Panc1 (cell line): Measurements from ENCODE around the gene TBC1D7.

ENCODE experiments used
- CTCF ChIP-seq: fragments of 450-650 bp; IDR thresholded peaks from 2 replicates; pipeline ENCODE4 v1.5.1; 2017; ENCODE audit warnings: mild to moderate bottlenecking
- POLR2AphosphoS5 ChIP-seq: IDR thresholded peaks from 2 replicates; pipeline ENCODE4 v1.6.1; 2012; ENCODE audit warnings: mild to moderate bottlenecking, low read depth, low read length, moderate library complexity
- REST ChIP-seq, 2 experiments: IDR thresholded peaks; 2 replicates each; pipeline ENCODE4 v1.6.1; 2011 to 2012; ENCODE audit warnings: low read depth in 2 of 2, control low read depth in 1 of 2, low read length in 1 of 2, mild to moderate bottlenecking in 1 of 2, moderate library complexity in 1 of 2; ENCODE audit not compliant: insufficient read depth in 1 of 2
- SIN3A ChIP-seq: IDR thresholded peaks from 2 replicates; pipeline ENCODE4 v1.6.1; 2012; ENCODE audit warnings: low read depth, mild to moderate bottlenecking, low read length, moderate library complexity, borderline replicate concordance; ENCODE audit not compliant: insufficient read depth

- TF ChIP-seq CTCF (no peak), POLR2AphosphoS5 (no peak), SIN3A (no peak), REST (IDR thresholded peaks at IDR 0.05; ENCODE audit: insufficient read depth in 1 of 2, low read depth in 2 of 2, low read length in 1 of 2) (no peak)
Measured at GRCh38 chr6:13349811-13350506, 21.6 kb upstream of the TBC1D7 start.
